GM18520 (cell line): ENCODE data around the gene FOXO6.

ENCODE experiments used
- ATAC-seq: cut with Tn5 transposase; IDR thresholded peaks from one replicate; pipeline ENCODE4 v1.9.1; 2021; ENCODE audit not compliant: unreplicated experiment

Gene FOXO6

GRCh38 chr1:41380979-41381691 lies 19.9 kb downstream of the FOXO6 start:
- ATAC-seq = no peak

DNA sequence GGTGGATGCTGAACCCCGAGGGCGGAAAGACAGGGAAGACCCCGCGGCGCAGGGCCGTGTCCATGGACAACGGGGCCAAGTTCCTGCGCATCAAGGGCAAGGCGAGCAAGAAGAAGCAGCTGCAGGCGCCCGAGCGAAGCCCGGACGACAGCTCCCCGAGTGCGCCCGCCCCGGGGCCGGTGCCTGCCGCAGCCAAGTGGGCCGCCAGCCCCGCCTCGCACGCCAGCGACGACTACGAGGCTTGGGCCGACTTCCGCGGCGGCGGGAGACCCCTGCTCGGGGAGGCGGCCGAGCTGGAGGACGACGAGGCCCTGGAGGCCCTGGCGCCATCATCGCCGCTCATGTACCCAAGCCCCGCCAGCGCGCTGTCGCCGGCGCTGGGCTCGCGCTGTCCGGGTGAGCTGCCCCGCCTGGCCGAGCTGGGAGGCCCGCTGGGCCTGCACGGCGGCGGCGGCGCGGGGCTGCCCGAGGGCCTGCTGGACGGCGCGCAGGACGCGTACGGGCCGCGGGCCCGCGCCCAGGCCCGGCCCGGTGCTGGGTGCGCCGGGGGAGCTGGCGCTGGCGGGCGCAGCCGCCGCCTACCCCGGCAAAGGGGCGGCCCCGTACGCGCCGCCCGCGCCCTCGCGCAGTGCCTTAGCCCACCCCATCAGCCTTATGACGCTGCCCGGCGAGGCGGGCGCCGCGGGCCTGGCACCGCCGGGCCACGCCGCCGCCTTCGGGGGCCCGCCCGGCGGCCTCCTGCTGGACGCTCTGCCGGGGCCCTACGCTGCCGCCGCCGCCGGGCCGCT lies 20.7 kb downstream of the FOXO6 start:
- no peak for ATAC-seq

DNA sequence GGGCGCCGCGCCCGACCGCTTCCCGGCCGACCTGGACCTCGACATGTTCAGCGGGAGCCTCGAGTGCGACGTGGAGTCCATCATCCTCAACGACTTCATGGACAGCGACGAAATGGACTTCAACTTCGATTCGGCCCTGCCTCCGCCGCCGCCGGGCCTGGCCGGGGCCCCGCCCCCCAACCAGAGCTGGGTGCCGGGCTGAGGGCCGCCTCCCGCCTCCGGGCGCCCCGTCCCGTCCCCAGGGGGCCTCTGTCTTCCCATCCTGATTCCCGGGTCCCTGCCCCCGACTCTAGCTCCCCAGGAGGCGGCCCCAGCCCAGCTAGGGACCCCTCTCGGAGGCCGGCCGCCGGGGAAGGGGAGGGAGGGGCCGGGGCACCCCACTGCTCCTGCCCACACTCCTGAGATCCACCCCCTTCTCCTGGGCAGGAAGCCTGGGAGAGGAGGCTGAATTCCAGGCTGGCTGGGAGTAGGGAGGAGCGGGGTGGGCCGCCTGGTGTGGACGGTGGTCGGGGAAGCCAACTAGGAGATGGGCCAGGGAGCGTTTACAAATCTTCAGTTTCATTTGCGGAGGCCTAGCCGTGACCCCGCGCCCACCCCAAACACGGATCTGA lies 21.4 kb downstream of the FOXO6 start:
- ATAC-seq = no peak

DNA sequence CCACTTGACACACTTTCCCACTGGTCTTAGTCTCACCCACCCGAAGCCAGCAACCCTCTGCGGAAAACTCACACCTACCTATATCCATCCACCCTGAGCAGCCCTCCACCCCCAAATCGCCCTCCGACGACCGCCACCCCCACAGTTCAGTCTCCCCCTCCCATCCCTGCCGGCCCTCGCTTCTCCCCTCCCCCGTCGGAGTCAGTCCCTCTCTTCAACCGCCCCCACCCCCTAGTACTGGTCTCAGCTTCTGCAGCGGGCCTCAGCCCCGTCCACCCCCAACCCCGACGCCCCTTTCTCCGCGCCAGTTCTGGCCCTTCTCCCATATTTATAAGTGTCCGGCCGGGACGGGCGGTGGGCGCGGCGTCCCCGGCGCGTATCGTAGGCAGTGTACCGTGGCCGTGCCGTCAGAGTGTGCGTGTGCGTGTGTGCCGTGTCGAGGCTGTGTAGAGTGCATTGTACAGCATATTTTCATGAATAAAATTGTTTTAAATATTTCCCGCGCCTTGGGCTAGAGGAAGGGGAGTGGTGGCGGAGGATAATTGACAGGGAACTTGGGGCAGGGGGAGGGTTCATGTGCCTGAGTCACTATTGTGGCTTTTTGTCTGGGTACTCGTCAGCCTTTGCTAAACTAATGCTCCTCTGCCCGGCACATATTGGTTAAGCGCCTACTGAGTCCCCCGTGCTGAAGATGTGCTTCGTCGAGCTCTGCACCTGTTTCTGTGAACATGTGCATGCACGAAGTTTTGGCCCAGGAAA lies 22.0 kb downstream of the FOXO6 start:
- no peak for ATAC-seq

GRCh38 chr1:41384579-41384978 lies 23.3 kb downstream of the FOXO6 start:
- no peak for ATAC-seq

DNA sequence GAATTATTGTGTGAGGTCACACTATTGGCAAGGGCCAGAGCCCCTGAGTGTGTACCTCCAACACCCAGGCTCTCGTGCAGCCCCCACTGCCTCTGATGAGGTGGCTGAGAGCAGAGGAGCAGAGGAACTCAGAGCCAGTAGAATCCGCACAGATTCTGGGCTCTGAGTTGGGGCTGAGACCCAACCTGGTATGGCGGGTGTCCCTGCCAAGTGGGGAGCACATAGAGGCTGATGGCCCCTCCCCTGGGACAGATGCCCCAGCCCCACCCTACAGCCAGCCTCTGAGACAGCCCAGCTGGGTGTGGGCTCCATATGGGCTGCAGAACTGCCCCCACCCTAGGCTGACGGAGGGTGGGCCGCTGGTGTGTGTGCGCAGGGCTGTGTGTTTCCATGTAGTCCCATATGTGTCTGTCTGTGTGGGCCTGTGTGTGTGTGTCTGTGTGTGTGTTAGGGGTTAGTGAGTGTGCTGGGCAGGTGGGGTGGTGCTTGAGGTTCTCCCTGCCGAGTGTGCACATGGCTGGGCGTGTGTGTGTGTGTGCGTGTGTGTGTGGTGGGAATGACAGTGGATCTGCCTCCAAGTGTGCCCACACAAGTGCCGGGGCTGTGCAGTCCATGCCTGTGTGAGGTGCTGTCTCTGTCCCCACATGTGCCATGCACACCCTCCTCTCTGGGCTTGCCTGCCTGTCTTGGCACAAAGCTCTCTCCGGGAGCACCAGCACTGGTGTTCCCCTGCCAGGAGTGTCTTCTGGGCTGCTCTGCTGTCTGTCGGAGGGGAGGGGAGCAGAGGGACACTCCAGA lies 24.4 kb downstream of the FOXO6 start:
- ATAC-seq = no peak

DNA sequence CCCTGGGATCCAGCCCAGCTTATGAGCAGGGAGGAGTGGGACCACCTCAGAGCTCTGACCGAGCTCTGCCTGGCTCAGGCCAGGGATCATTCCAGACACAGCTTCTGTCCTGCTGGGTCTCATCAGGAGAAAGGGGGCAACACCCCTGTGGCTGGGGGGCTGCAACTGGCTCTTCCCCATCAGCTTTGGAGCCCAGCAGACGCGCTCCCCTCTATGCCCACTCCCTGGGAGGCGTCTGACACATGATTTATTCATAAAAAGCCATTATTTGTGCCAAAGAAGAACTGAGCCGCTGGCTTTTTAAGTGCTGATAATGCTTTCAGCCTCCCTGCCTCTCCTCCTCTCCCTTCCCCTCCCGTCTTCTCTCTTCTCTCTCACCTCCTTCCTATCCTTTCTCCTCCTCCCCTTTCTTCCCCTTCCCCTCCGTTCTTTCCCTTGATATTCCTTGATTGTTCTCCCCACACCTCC lies 25.0 kb downstream of the FOXO6 start:
- no peak for ATAC-seq

GRCh38 chr1:41387667-41388091 lies 26.4 kb downstream of the FOXO6 start:
- no peak for ATAC-seq

GRCh38 chr1:41388510-41388909 lies 27.3 kb downstream of the FOXO6 start:
- ATAC-seq = no peak

DNA sequence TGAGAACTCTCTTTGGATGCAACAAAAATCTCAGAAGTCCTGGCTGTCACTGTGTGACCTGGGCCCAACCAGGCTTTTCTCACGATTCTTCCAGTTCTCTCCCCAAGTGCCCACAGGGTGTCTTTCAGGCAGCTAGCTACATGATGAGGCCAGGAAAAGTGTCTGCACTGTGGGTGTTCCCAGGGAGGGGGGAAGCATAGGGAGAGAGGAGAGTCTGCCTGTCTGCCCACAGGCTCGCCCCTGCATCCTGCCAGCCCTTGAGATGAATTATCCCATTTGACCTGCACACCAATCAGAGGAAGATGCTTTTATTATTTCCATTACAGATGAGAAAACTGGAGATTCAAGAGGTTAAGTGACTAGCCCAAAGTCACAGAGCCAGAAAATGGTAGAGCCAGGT lies 27.8 kb downstream of the FOXO6 start:
- no peak for ATAC-seq

DNA sequence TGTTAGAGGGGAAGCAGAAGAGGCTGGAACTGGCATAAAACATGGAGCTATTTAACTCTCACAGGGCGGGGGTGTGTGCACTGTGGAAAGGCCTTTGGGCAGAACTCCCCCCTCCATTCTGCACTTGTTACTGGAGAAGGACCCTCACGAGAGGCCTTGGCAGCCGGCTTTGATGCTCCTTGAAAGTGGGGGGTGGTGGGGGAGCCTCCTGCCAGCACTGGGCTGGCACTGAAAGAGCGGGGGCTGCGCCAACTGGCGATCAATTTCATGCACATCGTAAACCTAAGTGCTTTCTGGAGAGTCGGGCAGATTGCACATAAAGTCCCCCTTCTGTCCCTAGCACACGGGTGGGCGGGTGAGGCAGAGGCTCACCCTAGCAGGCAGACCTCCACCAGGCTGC lies 28.9 kb downstream of the FOXO6 start:
- ATAC-seq = no peak

GRCh38 chr1:41390573-41390972 lies 29.3 kb downstream of the FOXO6 start:
- no peak for ATAC-seq

- no peak for ATAC-seq
Observed at GRCh38 chr1:41391834-41392527, 30.7 kb downstream of the FOXO6 start.

DNA sequence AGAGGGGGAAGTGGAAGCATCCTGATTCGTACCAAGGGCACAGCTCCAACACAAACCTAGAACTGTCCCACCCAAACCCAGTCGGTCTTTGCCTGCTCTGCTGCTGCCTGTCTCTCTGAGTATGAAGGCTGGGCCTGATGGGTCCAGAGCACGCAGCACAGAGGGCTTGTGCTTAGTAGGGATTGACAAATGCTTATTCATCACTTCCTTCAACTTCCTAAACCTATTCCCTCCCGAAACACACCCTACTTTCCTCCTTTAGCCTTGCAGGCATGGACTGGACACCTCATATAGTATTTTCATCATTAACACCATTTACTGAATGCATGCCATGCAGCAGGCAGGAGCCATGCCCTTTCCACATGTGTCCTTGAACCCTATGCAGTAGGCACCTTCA lies 31.3 kb downstream of the FOXO6 start:
- no peak for ATAC-seq

- no peak for ATAC-seq
Observed at GRCh38 chr1:41393716-41394368, 32.6 kb downstream of the FOXO6 start.

DNA sequence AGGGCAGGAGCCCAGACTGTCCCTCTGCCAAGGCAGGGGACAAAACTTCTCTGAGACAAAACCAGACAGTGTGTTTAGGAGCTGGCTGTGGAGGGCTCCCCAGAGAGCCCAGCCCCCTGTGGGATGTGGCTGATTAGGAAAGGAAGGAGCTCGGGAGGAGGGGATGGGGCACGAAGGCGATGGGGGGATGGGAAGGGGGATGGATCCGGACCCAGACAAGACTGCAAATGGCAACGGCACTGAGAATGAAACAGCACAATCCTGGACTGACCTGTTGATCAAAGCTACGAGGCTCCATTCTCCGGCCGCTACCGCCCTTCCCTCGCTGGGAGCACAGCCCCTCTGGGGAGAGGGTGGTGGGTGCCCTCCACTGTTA lies 33.1 kb downstream of the FOXO6 start:
- ATAC-seq = no peak

GRCh38 chr1:41394959-41395956 lies 34.0 kb downstream of the FOXO6 start:
- no peak for ATAC-seq

DNA sequence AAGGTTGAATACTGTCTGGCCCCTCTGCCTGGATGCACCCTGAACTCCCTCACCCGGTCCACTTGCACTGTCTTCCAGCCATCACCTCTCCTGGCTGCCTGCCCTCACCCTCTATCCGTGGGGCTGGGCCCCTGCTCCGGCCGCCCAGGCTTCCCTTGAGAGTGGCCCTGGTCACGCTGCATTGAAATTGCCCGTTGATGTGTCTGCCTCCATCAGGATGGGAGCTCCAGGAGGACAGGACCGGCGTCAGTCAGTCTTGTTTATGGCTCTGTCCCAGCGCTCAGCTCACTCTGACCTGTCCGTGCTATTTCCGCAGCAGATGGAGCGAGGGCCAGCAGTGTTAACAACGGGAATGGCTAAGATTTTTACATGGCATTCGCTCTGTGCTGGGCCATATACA lies 34.9 kb downstream of the FOXO6 start:
- no peak for ATAC-seq
